Endothelial cell of umbilical vein (primary cell): Measurements from ENCODE around the gene TTYH2. TPM values are rescaled to one million over a fixed set of nuclear protein-coding genes. Genes with fewer than 3 reads are reported as not detected.

Experiments used
- BruUV-seq: library from RNA; stranded (reverse); fragments of 400-500 nt; replicated peaks from 2 replicates; lab custom pipeline; 2021; lab: Mats Ljungman, UMichigan
- CTCF ChIA-PET: fragments of 300-600, 350-600 bp; sonication (Branson Sonifier 250); formaldehyde crosslinking; loops from one replicate; lab custom pipeline; 2021; ENCODE audit warnings: antibody characterized with exemption, inconsistent platforms; lab: Charles Lee
- POLR2A ChIA-PET: fragments of 300-600, 350-600 bp; sonication (Branson Sonifier 250); formaldehyde crosslinking; loops from one replicate; lab custom pipeline; 2021; ENCODE audit warnings: antibody characterized with exemption, inconsistent platforms; lab: Charles Lee
- DNase-seq: peaks from one replicate; pipeline ENCODE4 v3.0.0-alpha.2; 2011; ENCODE audit warnings: low read depth, low spot score
- FAIRE-seq: peaks from 2 replicates; lab custom pipeline; 2011; peaks lifted over from hg19 to GRCh38; lab: Jason Lieb, UNC
- H2AFZ ChIP-seq: 2 replicates; pipeline ENCODE4 v1.6.0; 2012; ENCODE audit warnings: low read depth, low read length, control low read depth, inconsistent platforms
- H3K27ac ChIP-seq: 2 replicates; pipeline ENCODE4 v1.5.1; 2011; ENCODE audit warnings: low read depth, mild to moderate bottlenecking, control low read depth, low read length, moderate library complexity; ENCODE audit not compliant: insufficient read depth
- H3K27me3 ChIP-seq, 2 experiments: 2 replicates each; pipeline versions ENCODE4 v1.6.0 to v1.6.1; 2011; ENCODE audit warnings: low read length in 2 of 2, mixed read lengths in 1 of 2; ENCODE audit not compliant: control insufficient read depth in 2 of 2, insufficient read depth in 2 of 2
- H3K36me3 ChIP-seq, 2 experiments: 2 replicates in 1 of 2; 3 replicates in 1 of 2; pipeline ENCODE4 v1.5.1; 2011; ENCODE audit warnings: low read length in 2 of 2, mild to moderate bottlenecking in 1 of 2, moderate library complexity in 1 of 2; ENCODE audit not compliant: control insufficient read depth in 2 of 2, insufficient read depth in 2 of 2; ENCODE audit errors: extremely low read depth in 1 of 2
- H3K4me1 ChIP-seq: 3 replicates; pipeline ENCODE4 v1.5.1; 2011; ENCODE audit warnings: mild to moderate bottlenecking, low read length; ENCODE audit not compliant: control insufficient read depth, insufficient read depth; ENCODE audit errors: extremely low read depth
- H3K4me2 ChIP-seq: 2 replicates; pipeline ENCODE4 v1.6.1; 2011; ENCODE audit warnings: low read length, control low read depth, mixed read lengths; ENCODE audit not compliant: insufficient read depth
- H3K4me3 ChIP-seq, 3 experiments: fragments of 200-600 bp in 1 of 3; sonication (generic), shearing (Covaris generic) in 1 of 3; replicated peaks in 1 of 3; 2 replicates each; pipeline ENCODE4 v1.5.1; 2011 to 2016; ENCODE audit warnings: control low read depth in 3 of 3, low read length in 3 of 3, mild to moderate bottlenecking in 2 of 3, inconsistent platforms in 1 of 3, low read depth in 1 of 3, moderate library complexity in 1 of 3; ENCODE audit not compliant: insufficient read depth in 1 of 3
- H3K79me2 ChIP-seq: 2 replicates; pipeline ENCODE4 v1.6.0; 2012; ENCODE audit warnings: low read length, inconsistent platforms; ENCODE audit not compliant: control insufficient read depth, insufficient read depth
- H3K9ac ChIP-seq: replicated peaks from 2 replicates; pipeline ENCODE3; 2011; ENCODE audit warnings: low read length, control low read depth; ENCODE audit not compliant: insufficient read depth; ENCODE audit errors: extremely low read depth
- H3K9me1 ChIP-seq: replicated peaks from 3 replicates; pipeline ENCODE4 v1.6.0; 2011; ENCODE audit warnings: mild to moderate bottlenecking, low read length; ENCODE audit not compliant: control insufficient read depth, insufficient read depth; ENCODE audit errors: extremely low read depth
- H3K9me3 ChIP-seq: replicated peaks from 2 replicates; pipeline ENCODE4 v1.5.1; 2012; ENCODE audit warnings: low read length, inconsistent platforms; ENCODE audit not compliant: control insufficient read depth, insufficient read depth
- H4K20me1 ChIP-seq: replicated peaks from 2 replicates; pipeline ENCODE3; 2011; ENCODE audit warnings: mild to moderate bottlenecking, low read length; ENCODE audit not compliant: control insufficient read depth, insufficient read depth; ENCODE audit errors: extremely low read depth
- EZH2 ChIP-seq: IDR thresholded peaks from 2 replicates; pipeline ENCODE4 v1.6.1; 2012; ENCODE audit warnings: borderline replicate concordance, low read depth, mild to moderate bottlenecking, moderate library complexity, low read length, inconsistent platforms; ENCODE audit not compliant: severe bottlenecking
- FOS ChIP-seq: IDR thresholded peaks from 2 replicates; pipeline ENCODE4 v1.6.1; 2011; ENCODE audit warnings: mild to moderate bottlenecking, low read length, moderate library complexity, borderline replicate concordance; ENCODE audit not compliant: insufficient read depth
- GATA2 ChIP-seq: IDR thresholded peaks from 2 replicates; pipeline ENCODE4 v1.7.0; 2011; ENCODE audit warnings: low read depth, mild to moderate bottlenecking, moderate library complexity, mixed read lengths, low read length; ENCODE audit not compliant: insufficient read length, insufficient read depth
- JUN ChIP-seq: IDR thresholded peaks from 2 replicates; pipeline ENCODE4 v1.6.1; 2011; ENCODE audit warnings: borderline replicate concordance, low read depth; ENCODE audit not compliant: insufficient read length, insufficient read depth
- MYC ChIP-seq: IDR thresholded peaks from one replicate; pipeline ENCODE4 v1.6.1; 2011; ENCODE audit warnings: mild to moderate bottlenecking, low read depth, low read length
- POLR2A ChIP-seq: IDR thresholded peaks from 2 replicates; pipeline ENCODE4 v1.6.1; 2012; ENCODE audit warnings: low read depth, mild to moderate bottlenecking, control low read depth, low read length
- POLR2AphosphoS5 ChIP-seq: IDR thresholded peaks from 2 replicates; pipeline ENCODE4 v1.6.1; 2012; ENCODE audit warnings: low read depth, mild to moderate bottlenecking, control low read depth, low read length, moderate library complexity; ENCODE audit not compliant: insufficient read depth
- dilution Hi-C: fragments of 300-500 bp; cut with MboI; formaldehyde crosslinking; loops from one replicate; pipeline ENCODE4 v1.15.0; 2019; ENCODE audit warnings: low sequenced_read_pairs; ENCODE audit not compliant: extremely low pct_ligation_motif_present
- intact Hi-C: fragments of 100-400 bp; cut with micrococcal nuclease; formaldehyde crosslinking; loops from one replicate; pipeline ENCODE4 v1.10.0; 2022
- polyA plus RNA-seq, 4 experiments: library from polyadenylated mRNA; depleted of rRNA in 3 of 4; stranded (reverse) in 3 of 4; unstranded in 1 of 4; fragments of >200 nt; gene quantifications; 2 replicates each; pipeline versions ENCODE4 v1.2.1 to v1.2.3, GENCODE V29; 2011 to 2012; ENCODE audit warnings: missing spikeins in 1 of 4
- total RNA-seq: library from RNA; stranded (reverse); gene quantifications from 2 replicates; pipeline ENCODE4 v1.2.3, GENCODE V29; 2021
- TF ChIP-seq, protein P1 (sequence below), 2 donors: IDR thresholded peaks; 1 replicate in 1 of 2; 2 replicates in 1 of 2; pipeline ENCODE4 v1.5.1; 2011; ENCODE audit warnings: low read length in 2 of 2, mild to moderate bottlenecking in 2 of 2, moderate library complexity in 2 of 2, control low read depth in 1 of 2, inconsistent platforms in 1 of 2, low read depth in 1 of 2; ENCODE audit not compliant: insufficient read depth in 1 of 2; ENCODE audit errors: extremely low read depth in 1 of 2
- TF ChIP-seq, protein P2 (sequence below): IDR thresholded peaks from 2 replicates; pipeline ENCODE4 v1.6.1; 2011; ENCODE audit not compliant: insufficient read depth, insufficient read length

TTYH2 gene
- total and polyA plus RNA-seq, 2 donors (not counting 3 experiments of a cell fraction or from before 2014, with no cell fraction given), result 0.75 to 2.0 TPM

DNA sequence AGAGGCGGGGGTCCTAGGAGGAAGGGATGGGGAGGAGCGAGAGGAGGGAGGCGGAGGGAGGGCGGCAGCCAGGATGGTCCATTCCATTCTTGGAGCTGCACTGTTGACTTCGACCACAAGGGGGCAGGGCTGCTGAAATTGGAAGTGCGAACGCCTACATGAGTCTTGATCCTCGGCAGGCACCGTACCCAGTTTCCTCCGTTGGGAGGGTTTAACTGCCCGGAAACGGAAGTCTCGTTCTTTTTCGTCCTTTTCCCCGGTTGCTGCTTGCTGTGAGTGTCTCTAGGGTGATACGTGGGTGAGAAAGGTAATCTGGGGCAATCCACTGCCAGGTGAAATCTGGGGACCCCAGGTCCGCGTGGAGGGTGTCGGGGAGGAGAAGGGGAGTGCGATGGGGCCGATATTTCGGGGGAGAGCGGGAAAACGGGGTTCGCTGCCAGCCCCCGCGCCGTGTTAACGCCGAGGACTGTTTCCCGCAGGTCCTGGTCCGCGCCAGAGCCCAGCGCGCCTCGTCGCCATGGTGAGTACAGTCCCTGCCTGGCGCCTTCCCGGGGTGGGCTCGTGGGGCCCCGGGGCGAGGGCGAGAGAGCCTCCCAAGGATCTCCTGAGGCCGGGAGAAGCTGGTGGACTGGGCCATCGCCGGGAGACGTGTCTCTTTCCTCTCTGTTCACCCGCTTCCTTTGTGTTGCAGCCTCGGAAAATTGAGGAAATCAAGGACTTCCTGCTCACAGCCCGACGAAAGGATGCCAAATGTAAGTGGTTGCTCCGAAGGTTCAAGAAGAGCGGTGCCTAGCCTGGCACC, 9.7 kb upstream of the TTYH2 start, which contains the start of gene RPL38:
RPL38 (plus strand) TSS at position 240 of the 802 bp plus-strand sequence; CDS start at position 518, 278 bp downstream.
- Histone ChIP-seq H3K9me1 (no peaks in the 10 kb centered on the region), H3K4me2 (peak within 1 kb of the TSS; percentile 79), H3K79me2 (peaks cover 48% of the 10 kb centered on the region), H4K20me1 (no peaks in the 10 kb centered on the region), H3K27ac (peak within 1 kb of the TSS; percentile 74), H3K4me1 (peaks cover 22% of the 10 kb centered on the region), H3K27me3 (peaks cover 8 to 14% of the 10 kb centered on the region in 2 experiments), H2AFZ (peak within 1 kb of the TSS; percentile 44), H3K9me3 (no peaks in the 10 kb centered on the region), H3K36me3 (peaks cover 8 to 13% of the 10 kb centered on the region in 2 experiments), H3K4me3 (peak within 1 kb of the TSS; percentile 72 to 87 (median 78)), H3K9ac (peak within 1 kb of the TSS; percentile 90)
- BruUV-seq, result TSS peak; percentile 69
- intact Hi-C loops (loop anchor here (1.0 to 10.0 kb wide), 4 partner anchors 10 to 1011 kb away; partner anchors contain the start of genes CDC42EP4, COG1 and TTYH2), dilution Hi-C loops (no loop called here)
- FAIRE-seq, result peak; percentile 98
- TF ChIP-seq GATA2 (no peak), MYC (no peak), FOS (no peak), POLR2AphosphoS5 (peak; percentile 96), JUN (no peak), EZH2 (no peak), POLR2A (peak; percentile 98)
- TF ChIP-seq, protein P1, sequence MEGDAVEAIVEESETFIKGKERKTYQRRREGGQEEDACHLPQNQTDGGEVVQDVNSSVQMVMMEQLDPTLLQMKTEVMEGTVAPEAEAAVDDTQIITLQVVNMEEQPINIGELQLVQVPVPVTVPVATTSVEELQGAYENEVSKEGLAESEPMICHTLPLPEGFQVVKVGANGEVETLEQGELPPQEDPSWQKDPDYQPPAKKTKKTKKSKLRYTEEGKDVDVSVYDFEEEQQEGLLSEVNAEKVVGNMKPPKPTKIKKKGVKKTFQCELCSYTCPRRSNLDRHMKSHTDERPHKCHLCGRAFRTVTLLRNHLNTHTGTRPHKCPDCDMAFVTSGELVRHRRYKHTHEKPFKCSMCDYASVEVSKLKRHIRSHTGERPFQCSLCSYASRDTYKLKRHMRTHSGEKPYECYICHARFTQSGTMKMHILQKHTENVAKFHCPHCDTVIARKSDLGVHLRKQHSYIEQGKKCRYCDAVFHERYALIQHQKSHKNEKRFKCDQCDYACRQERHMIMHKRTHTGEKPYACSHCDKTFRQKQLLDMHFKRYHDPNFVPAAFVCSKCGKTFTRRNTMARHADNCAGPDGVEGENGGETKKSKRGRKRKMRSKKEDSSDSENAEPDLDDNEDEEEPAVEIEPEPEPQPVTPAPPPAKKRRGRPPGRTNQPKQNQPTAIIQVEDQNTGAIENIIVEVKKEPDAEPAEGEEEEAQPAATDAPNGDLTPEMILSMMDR (IDR thresholded peaks at IDR 0.05; ENCODE audit: extremely low read depth in 1 of 2, insufficient read depth in 1 of 2, low read depth in 1 of 2, low read length in 2 of 2), result peak; percentile 97 to 99
- TF ChIP-seq, protein P2, sequence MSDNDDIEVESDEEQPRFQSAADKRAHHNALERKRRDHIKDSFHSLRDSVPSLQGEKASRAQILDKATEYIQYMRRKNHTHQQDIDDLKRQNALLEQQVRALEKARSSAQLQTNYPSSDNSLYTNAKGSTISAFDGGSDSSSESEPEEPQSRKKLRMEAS, result peak; percentile 30
- ChIA-PET CTCF (interaction anchor here (0.6 to 1.2 kb wide), 11 partner anchors 8 to 893 kb away, joined by 3 to 12 read pairs (median 3); partner anchors contain the start of gene TTYH2), POLR2A (interaction anchor here (0.9 to 1.6 kb wide), 3 partner anchors 8 to 9 kb away, joined by 3 to 7 read pairs (median 6); partner anchors contain the start of gene TTYH2)
- peak; percentile 97 for DNase-seq
